HEK293 (cell line): ENCODE results near the gene BTRC.
A peak's percentile ranks its signal among the peaks of the same experiment; 100 is the strongest.

ENCODE experiments used
- BCL11A ChIP-seq: fragments of 450-650 bp; formaldehyde crosslinking; IDR thresholded peaks from 2 replicates; pipeline ENCODE4 v1.5.1; 2016; ENCODE audit warnings: low read depth, missing biosample characterization, missing genetic modification characterization
- HOXC10 ChIP-seq: sonication (generic); formaldehyde crosslinking; IDR thresholded peaks from 2 replicates; pipeline ENCODE4 v1.8.1; 2023; ENCODE audit warnings: mild to moderate bottlenecking, missing genetic modification reagents
- KLF16 ChIP-seq: fragments of 450-650 bp; formaldehyde crosslinking; IDR thresholded peaks from 2 replicates; pipeline ENCODE4 v1.5.1; 2017; ENCODE audit warnings: missing biosample characterization, missing genetic modification characterization
- KLF9 ChIP-seq: fragments of 450-650 bp; formaldehyde crosslinking; IDR thresholded peaks from 2 replicates; pipeline ENCODE4 v1.5.1; 2016; ENCODE audit warnings: missing biosample characterization, missing genetic modification characterization, low read depth
- OSR2 ChIP-seq: fragments of 450-650 bp; formaldehyde crosslinking; IDR thresholded peaks from 2 replicates; pipeline ENCODE4 v1.5.1; 2016; ENCODE audit warnings: missing biosample characterization, missing genetic modification characterization
- SCRT2 ChIP-seq: fragments of 450-650 bp; formaldehyde crosslinking; IDR thresholded peaks from 2 replicates; pipeline ENCODE4 v1.5.1; 2016; ENCODE audit warnings: missing biosample characterization, missing genetic modification characterization
- WT1 ChIP-seq: fragments of 450-650 bp; formaldehyde crosslinking; IDR thresholded peaks from 2 replicates; pipeline ENCODE4 v1.5.1; 2016; ENCODE audit warnings: missing biosample characterization, missing genetic modification characterization
- ZBTB21 ChIP-seq: fragments of 450-650 bp; formaldehyde crosslinking; IDR thresholded peaks from 2 replicates; pipeline ENCODE4 v1.5.1; 2017; ENCODE audit warnings: missing biosample characterization, missing genetic modification characterization
- ZBTB8A ChIP-seq: fragments of 450-650 bp; formaldehyde crosslinking; IDR thresholded peaks from 2 replicates; pipeline ENCODE4 v1.5.1; 2016; ENCODE audit warnings: missing biosample characterization, missing genetic modification characterization
- ZIC2 ChIP-seq: fragments of 450-650 bp; formaldehyde crosslinking; IDR thresholded peaks from 2 replicates; pipeline ENCODE4 v1.5.1; 2016; ENCODE audit warnings: missing biosample characterization, missing genetic modification characterization
- ZNF132 ChIP-seq: fragments of 450-650 bp; formaldehyde crosslinking; IDR thresholded peaks from 2 replicates; pipeline ENCODE4 v1.5.1; 2017; ENCODE audit warnings: missing biosample characterization, missing genetic modification characterization, borderline replicate concordance
- ZNF155 ChIP-seq: fragments of 450-650 bp; formaldehyde crosslinking; IDR thresholded peaks from 2 replicates; pipeline ENCODE4 v1.5.1; 2016; ENCODE audit warnings: missing biosample characterization, missing genetic modification characterization
- ZNF16 ChIP-seq: fragments of 450-650 bp; formaldehyde crosslinking; IDR thresholded peaks from 2 replicates; pipeline ENCODE4 v1.5.1; 2016; ENCODE audit warnings: low read depth, missing biosample characterization, missing genetic modification characterization
- ZNF19 ChIP-seq: fragments of 450-650 bp; formaldehyde crosslinking; IDR thresholded peaks from 2 replicates; pipeline ENCODE4; 2016; ENCODE audit warnings: missing biosample characterization, missing genetic modification characterization, low read depth
- ZNF211 ChIP-seq: fragments of 450-650 bp; formaldehyde crosslinking; IDR thresholded peaks from 2 replicates; pipeline ENCODE4 v1.5.1; 2016; ENCODE audit warnings: low read depth, missing biosample characterization, missing genetic modification characterization
- ZNF214 ChIP-seq: fragments of 450-650 bp; formaldehyde crosslinking; IDR thresholded peaks from 2 replicates; pipeline ENCODE4 v1.5.1; 2017; ENCODE audit warnings: missing biosample characterization, mild to moderate bottlenecking, missing genetic modification characterization, borderline replicate concordance
- ZNF221 ChIP-seq: fragments of 450-650 bp; formaldehyde crosslinking; IDR thresholded peaks from 2 replicates; pipeline ENCODE4 v1.5.1; 2017; ENCODE audit warnings: missing biosample characterization, missing genetic modification characterization, borderline replicate concordance
- ZNF248 ChIP-seq: fragments of 450-650 bp; formaldehyde crosslinking; IDR thresholded peaks from 2 replicates; pipeline ENCODE4 v1.5.1; 2017; ENCODE audit warnings: missing biosample characterization, missing genetic modification characterization
- ZNF266 ChIP-seq: fragments of 450-650 bp; formaldehyde crosslinking; IDR thresholded peaks from 2 replicates; pipeline ENCODE4 v1.5.1; 2016; ENCODE audit warnings: missing biosample characterization, missing genetic modification characterization, low read depth
- ZNF324 ChIP-seq: fragments of 450-650 bp; formaldehyde crosslinking; IDR thresholded peaks from 2 replicates; pipeline ENCODE4 v1.5.1; 2016; ENCODE audit warnings: missing biosample characterization, missing genetic modification characterization
- ZNF341 ChIP-seq: fragments of 450-650 bp; formaldehyde crosslinking; IDR thresholded peaks from 2 replicates; pipeline ENCODE4; 2016; ENCODE audit warnings: low read depth, missing biosample characterization, missing genetic modification characterization
- ZNF354C ChIP-seq: fragments of 450-650 bp; formaldehyde crosslinking; IDR thresholded peaks from 2 replicates; pipeline ENCODE4 v1.5.1; 2016; ENCODE audit warnings: missing biosample characterization, missing genetic modification characterization, low read depth, borderline replicate concordance
- ZNF426 ChIP-seq: fragments of 450-650 bp; formaldehyde crosslinking; IDR thresholded peaks from 2 replicates; pipeline ENCODE4 v1.5.1; 2017; ENCODE audit warnings: missing biosample characterization, missing genetic modification characterization, mild to moderate bottlenecking, inconsistent platforms, moderate library complexity
- ZNF549 ChIP-seq: fragments of 450-650 bp; IDR thresholded peaks from 2 replicates; pipeline ENCODE4 v1.5.1; 2018; ENCODE audit warnings: missing biosample characterization, missing genetic modification characterization, mild to moderate bottlenecking, inconsistent platforms, moderate library complexity
- ZNF555 ChIP-seq: fragments of 450-650 bp; formaldehyde crosslinking; conservative IDR thresholded peaks from 2 replicates; pipeline ENCODE4 v1.5.1; 2017; ENCODE audit warnings: missing biosample characterization, mild to moderate bottlenecking, missing genetic modification characterization, inconsistent platforms
- ZNF621 ChIP-seq: fragments of 450-650 bp; formaldehyde crosslinking; IDR thresholded peaks from 2 replicates; pipeline ENCODE4 v1.5.1; 2017; ENCODE audit warnings: missing biosample characterization, missing genetic modification characterization
- ZNF624 ChIP-seq: fragments of 450-650 bp; formaldehyde crosslinking; IDR thresholded peaks from 2 replicates; pipeline ENCODE4 v1.5.1; 2017; ENCODE audit warnings: missing biosample characterization, missing genetic modification characterization
- ZNF626 ChIP-seq: fragments of 450-650 bp; sonication (Bioruptor Pico); formaldehyde crosslinking; IDR thresholded peaks from 2 replicates; pipeline ENCODE4 v1.5.1; 2018; ENCODE audit warnings: missing biosample characterization, missing genetic modification characterization, inconsistent platforms
- ZNF670 ChIP-seq: fragments of 450-650 bp; formaldehyde crosslinking; IDR thresholded peaks from 2 replicates; pipeline ENCODE4 v1.5.1; 2016; ENCODE audit warnings: missing biosample characterization, missing genetic modification characterization, low read depth
- ZNF76 ChIP-seq: fragments of 450-650 bp; formaldehyde crosslinking; IDR thresholded peaks from 2 replicates; pipeline ENCODE4; 2016; ENCODE audit warnings: low read depth, missing biosample characterization, missing genetic modification characterization, borderline replicate concordance
- ZXDB ChIP-seq: fragments of 450-650 bp; formaldehyde crosslinking; IDR thresholded peaks from 2 replicates; pipeline ENCODE4 v1.5.1; 2016; ENCODE audit warnings: missing biosample characterization, missing genetic modification characterization
- TF ChIP-seq, protein P1 (sequence below): fragments of 450-650 bp; formaldehyde crosslinking; conservative IDR thresholded peaks from 2 replicates; pipeline ENCODE4 v1.5.1; 2016; ENCODE audit warnings: low read depth, missing biosample characterization, missing genetic modification characterization
- TF ChIP-seq, protein P2 (sequence below): fragments of 450-650 bp; formaldehyde crosslinking; IDR thresholded peaks from 2 replicates; pipeline ENCODE4 v1.5.1; 2016; ENCODE audit warnings: missing biosample characterization, missing genetic modification characterization, borderline replicate concordance

The BTRC gene

DNA sequence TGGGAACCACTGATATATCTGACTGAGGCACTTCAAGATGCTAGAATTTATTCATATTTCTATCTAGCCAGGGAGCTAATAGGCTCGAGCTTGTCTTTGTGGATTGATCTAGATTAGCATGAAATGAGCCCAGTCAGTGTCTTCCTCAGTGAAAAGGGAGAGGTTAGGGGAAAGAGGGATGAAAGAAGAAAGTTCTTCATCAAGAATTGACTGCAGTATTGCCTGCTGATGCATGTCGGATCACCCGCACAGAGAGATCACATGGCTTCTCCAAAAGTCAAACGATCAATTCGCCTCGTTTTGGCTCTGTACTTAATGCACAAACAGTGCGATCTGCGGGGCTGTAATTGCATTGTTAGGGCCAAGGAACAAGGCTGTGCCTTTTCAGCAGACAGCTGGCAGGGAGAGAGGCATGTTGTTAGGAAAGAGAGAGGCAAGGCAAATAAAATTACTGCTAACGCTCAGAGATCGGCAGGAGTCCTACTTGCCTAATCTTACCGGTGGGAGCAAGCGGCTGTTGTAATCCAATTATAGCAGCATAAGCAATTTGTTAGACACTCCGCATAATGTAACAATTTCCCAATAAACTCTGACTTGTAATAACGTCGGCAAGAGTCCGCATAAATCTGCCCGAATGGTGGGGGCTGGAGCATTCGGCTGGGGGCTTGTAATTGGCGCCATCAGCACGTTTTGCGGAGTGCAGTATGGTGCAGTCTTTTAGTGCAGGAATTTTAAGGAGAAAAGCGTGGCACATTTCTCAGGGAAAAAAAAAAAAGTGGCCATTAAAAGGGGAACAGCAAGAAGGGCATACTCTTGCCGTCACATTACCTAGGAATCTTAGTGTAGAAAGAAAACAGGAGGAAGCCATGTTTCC, 132.0 kb downstream of the BTRC start (continued):
- TF ChIP-seq OSR2 (peak; percentile 96), ZNF221 (no peak), ZNF549 (no peak), ZNF626 (tag by site-specific recombination) (no peak), ZNF214 (no peak), ZNF354C (tag by site-specific recombination) (no peak), SCRT2 (tag by site-specific recombination) (no peak), ZNF670 (tag by site-specific recombination) (no peak), HOXC10 (no peak), ZNF621 (tag by site-specific recombination) (no peak), ZNF624 (tag by site-specific recombination) (no peak), ZNF266 (tag by site-specific recombination) (no peak), ZBTB8A (tag by site-specific recombination) (peak; percentile 84), ZNF132 (tag by site-specific recombination) (no peak), WT1 (tag by site-specific recombination) (peak; percentile 61; the same call in 1 of the 2 replicates), ZNF248 (tag by site-specific recombination) (no peak), BCL11A (tag by site-specific recombination) (0 out of 2 replicates have a peak, but pooled peaks have one; percentile 40), KLF16 (tag by site-specific recombination) (no peak), ZNF19 (no peak), ZIC2 (peak; percentile 85), ZNF155 (tag by site-specific recombination) (no peak), KLF9 (tag by site-specific recombination) (no peak), ZXDB (peak; percentile 55), ZNF555 (tag by site-specific recombination) (no peak), ZNF341 (tag by site-specific recombination) (peak; percentile 84), ZBTB21 (peak; percentile 62), ZNF324 (tag by site-specific recombination) (peak; percentile 79; the same call in 1 of the 2 replicates), ZNF426 (tag by site-specific recombination) (no peak), ZNF211 (tag by site-specific recombination) (no peak), ZNF76 (tag by site-specific recombination) (peak; percentile 58; the same call in 1 of the 2 replicates), ZNF16 (no peak)
- TF ChIP-seq, protein P1, sequence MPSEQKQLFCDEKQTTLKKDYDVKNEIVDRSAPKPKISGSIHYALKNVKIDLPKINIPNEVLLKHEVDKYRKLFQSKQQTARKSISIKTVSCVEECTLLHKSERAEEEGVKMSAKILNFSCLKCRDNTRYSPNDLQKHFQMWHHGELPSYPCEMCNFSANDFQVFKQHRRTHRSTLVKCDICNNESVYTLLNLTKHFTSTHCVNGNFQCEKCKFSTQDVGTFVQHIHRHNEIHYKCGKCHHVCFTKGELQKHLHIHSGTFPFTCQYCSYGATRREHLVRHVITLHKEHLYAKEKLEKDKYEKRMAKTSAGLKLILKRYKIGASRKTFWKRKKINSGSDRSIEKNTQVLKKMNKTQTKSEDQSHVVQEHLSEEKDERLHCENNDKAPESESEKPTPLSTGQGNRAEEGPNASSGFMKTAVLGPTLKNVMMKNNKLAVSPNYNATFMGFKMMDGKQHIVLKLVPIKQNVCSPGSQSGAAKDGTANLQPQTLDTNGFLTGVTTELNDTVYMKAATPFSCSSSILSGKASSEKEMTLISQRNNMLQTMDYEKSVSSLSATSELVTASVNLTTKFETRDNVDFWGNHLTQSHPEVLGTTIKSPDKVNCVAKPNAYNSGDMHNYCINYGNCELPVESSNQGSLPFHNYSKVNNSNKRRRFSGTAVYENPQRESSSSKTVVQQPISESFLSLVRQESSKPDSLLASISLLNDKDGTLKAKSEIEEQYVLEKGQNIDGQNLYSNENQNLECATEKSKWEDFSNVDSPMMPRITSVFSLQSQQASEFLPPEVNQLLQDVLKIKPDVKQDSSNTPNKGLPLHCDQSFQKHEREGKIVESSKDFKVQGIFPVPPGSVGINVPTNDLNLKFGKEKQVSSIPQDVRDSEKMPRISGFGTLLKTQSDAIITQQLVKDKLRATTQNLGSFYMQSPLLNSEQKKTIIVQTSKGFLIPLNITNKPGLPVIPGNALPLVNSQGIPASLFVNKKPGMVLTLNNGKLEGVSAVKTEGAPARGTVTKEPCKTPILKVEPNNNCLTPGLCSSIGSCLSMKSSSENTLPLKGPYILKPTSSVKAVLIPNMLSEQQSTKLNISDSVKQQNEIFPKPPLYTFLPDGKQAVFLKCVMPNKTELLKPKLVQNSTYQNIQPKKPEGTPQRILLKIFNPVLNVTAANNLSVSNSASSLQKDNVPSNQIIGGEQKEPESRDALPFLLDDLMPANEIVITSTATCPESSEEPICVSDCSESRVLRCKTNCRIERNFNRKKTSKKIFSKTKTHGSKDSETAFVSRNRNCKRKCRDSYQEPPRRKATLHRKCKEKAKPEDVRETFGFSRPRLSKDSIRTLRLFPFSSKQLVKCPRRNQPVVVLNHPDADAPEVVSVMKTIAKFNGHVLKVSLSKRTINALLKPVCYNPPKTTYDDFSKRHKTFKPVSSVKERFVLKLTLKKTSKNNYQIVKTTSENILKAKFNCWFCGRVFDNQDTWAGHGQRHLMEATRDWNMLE (tag by site-specific recombination): peak; percentile 49; the same call in 1 of the 2 replicates
- TF ChIP-seq, protein P2, sequence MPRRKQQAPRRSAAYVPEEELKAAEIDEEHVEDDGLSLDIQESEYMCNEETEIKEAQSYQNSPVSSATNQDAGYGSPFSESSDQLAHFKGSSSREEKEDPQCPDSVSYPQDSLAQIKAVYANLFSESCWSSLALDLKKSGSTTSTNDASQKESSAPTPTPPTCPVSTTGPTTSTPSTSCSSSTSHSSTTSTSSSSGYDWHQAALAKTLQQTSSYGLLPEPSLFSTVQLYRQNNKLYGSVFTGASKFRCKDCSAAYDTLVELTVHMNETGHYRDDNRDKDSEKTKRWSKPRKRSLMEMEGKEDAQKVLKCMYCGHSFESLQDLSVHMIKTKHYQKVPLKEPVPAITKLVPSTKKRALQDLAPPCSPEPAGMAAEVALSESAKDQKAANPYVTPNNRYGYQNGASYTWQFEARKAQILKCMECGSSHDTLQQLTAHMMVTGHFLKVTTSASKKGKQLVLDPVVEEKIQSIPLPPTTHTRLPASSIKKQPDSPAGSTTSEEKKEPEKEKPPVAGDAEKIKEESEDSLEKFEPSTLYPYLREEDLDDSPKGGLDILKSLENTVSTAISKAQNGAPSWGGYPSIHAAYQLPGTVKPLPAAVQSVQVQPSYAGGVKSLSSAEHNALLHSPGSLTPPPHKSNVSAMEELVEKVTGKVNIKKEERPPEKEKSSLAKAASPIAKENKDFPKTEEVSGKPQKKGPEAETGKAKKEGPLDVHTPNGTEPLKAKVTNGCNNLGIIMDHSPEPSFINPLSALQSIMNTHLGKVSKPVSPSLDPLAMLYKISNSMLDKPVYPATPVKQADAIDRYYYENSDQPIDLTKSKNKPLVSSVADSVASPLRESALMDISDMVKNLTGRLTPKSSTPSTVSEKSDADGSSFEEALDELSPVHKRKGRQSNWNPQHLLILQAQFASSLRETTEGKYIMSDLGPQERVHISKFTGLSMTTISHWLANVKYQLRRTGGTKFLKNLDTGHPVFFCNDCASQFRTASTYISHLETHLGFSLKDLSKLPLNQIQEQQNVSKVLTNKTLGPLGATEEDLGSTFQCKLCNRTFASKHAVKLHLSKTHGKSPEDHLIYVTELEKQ (tag by site-specific recombination): 0 out of 2 replicates have a peak, but pooled peaks have one; percentile 15
